Naive thymus-derived CD4-positive, alpha-beta T cell (primary cell): ENCODE measurements around the gene NOM1. TPM values are rescaled to one million over a fixed set of nuclear protein-coding genes. Genes with fewer than 3 reads are reported as not detected.
"Not testable (repeated sequence)": the region's sequence is repeated elsewhere in the genome, so short reads cannot be mapped to it uniquely, and the experiment has no call there.

ENCODE experiments used
- ATAC-seq: fragments of 150-1000 bp; cut with Tn5 transposase; 2 replicates; pipeline ENCODE4 v1.10.0; 2021; ENCODE audit warnings: mild to moderate bottlenecking, moderate library complexity
- CTCF ChIA-PET: fragments of 350-600 bp; sonication (Branson Sonifier 250); formaldehyde crosslinking; loops from one replicate; lab custom pipeline; 2021; ENCODE audit warnings: antibody characterized with exemption; lab: Charles Lee
- POLR2A ChIA-PET: fragments of 350-600 bp; sonication (Branson Sonifier 250); formaldehyde crosslinking; loops from one replicate; lab custom pipeline; 2021; ENCODE audit warnings: antibody characterized with exemption, inconsistent platforms; lab: Charles Lee
- DNase-seq, 9 donors: peaks; one replicate each; pipeline versions ENCODE4 v3.0.0 to v3.0.0-alpha.2; 2020 to 2022; ENCODE audit warnings: mixed read lengths in 1 of 9
- H3K27ac ChIP-seq: one replicate; pipeline ENCODE4 v1.7.0; 2013; ENCODE audit warnings: mild to moderate bottlenecking, low read depth, low read length, moderate library complexity
- H3K27me3 ChIP-seq, 2 donors: one replicate each; pipeline ENCODE4 v1.7.0; 2013; ENCODE audit warnings: low read length in 2 of 2, mild to moderate bottlenecking in 2 of 2, moderate library complexity in 2 of 2; ENCODE audit not compliant: control insufficient read depth in 2 of 2, insufficient read depth in 2 of 2
- H3K36me3 ChIP-seq, 3 experiments: 1 replicate in 2 of 3; 2 replicates in 1 of 3; pipeline ENCODE4 v1.7.0; 2013; ENCODE audit warnings: low read length in 3 of 3, mild to moderate bottlenecking in 3 of 3, moderate library complexity in 1 of 3; ENCODE audit not compliant: insufficient read depth in 3 of 3, control insufficient read depth in 2 of 3
- H3K4me1 ChIP-seq, 2 donors: one replicate each; pipeline ENCODE4 v1.7.0; 2013; ENCODE audit warnings: low read length in 2 of 2, mild to moderate bottlenecking in 2 of 2, moderate library complexity in 1 of 2; ENCODE audit not compliant: control insufficient read depth in 2 of 2, insufficient read depth in 2 of 2
- H3K4me3 ChIP-seq: 2 replicates; pipeline ENCODE4 v1.7.0; 2013; ENCODE audit warnings: mild to moderate bottlenecking, low read length
- H3K9me3 ChIP-seq, 3 experiments: 1 replicate in 2 of 3; 2 replicates in 1 of 3; pipeline ENCODE4 v1.7.0; 2013; ENCODE audit warnings: low read length in 3 of 3; ENCODE audit not compliant: control insufficient read depth in 2 of 3
- H3K27ac Mint-ChIP-seq, 9 donors: one replicate each; pipeline ENCODE4 v1.8.0; 2020 to 2022; ENCODE audit warnings: mixed read lengths in 9 of 9, mild to moderate bottlenecking in 8 of 9, moderate library complexity in 5 of 9, inconsistent platforms in 2 of 9
- H3K27me3 Mint-ChIP-seq, 5 donors: one replicate each; pipeline ENCODE4 v1.8.0; 2021 to 2022; ENCODE audit warnings: mixed read lengths in 5 of 5, mild to moderate bottlenecking in 1 of 5
- H3K36me3 Mint-ChIP-seq, 5 donors: one replicate each; pipeline ENCODE4 v1.8.0; 2020 to 2022; ENCODE audit warnings: mixed read lengths in 5 of 5, mild to moderate bottlenecking in 3 of 5, inconsistent platforms in 1 of 5
- H3K4me1 Mint-ChIP-seq, 7 donors: one replicate each; pipeline ENCODE4 v1.8.0; 2020 to 2022; ENCODE audit warnings: mixed read lengths in 7 of 7, mild to moderate bottlenecking in 3 of 7, inconsistent platforms in 1 of 7
- H3K4me3 Mint-ChIP-seq, 10 donors: one replicate each; pipeline ENCODE4 v1.8.0; 2020 to 2022; ENCODE audit warnings: mild to moderate bottlenecking in 10 of 10, mixed read lengths in 10 of 10, moderate library complexity in 6 of 10, inconsistent platforms in 2 of 10
- H3K9me3 Mint-ChIP-seq, 11 donors: one replicate each; pipeline ENCODE4 v1.8.0; 2020 to 2022; ENCODE audit warnings: mixed read lengths in 11 of 11, mild to moderate bottlenecking in 4 of 11, inconsistent platforms in 1 of 11, moderate library complexity in 1 of 11
- intact Hi-C, 2 donors: fragments of 100-400 bp; cut with micrococcal nuclease; formaldehyde crosslinking; loops; one replicate each; pipeline ENCODE4 v1.15.1; 2023
- polyA plus RNA-seq, 2 donors: library from polyadenylated mRNA; unstranded; fragments of 300-500 nt; fragmentation: Illumina TruSeq; gene quantifications; one replicate each; pipeline ENCODE4 v1.2.3, GENCODE V29; 2021
- total RNA-seq, 6 experiments: library from RNA in 5 of 6; stranded (reverse) in 5 of 6; gene quantifications; 1 replicate in 5 of 6; 2 replicates in 1 of 6; pipeline ENCODE4 v1.2.3 and lab custom pipeline; 2021 to 2026

NOM1 gene
- total and polyA plus RNA-seq, 7 experiments from 2014 or later: 4.2 to 40.7 (median 32.6) TPM

DNA sequence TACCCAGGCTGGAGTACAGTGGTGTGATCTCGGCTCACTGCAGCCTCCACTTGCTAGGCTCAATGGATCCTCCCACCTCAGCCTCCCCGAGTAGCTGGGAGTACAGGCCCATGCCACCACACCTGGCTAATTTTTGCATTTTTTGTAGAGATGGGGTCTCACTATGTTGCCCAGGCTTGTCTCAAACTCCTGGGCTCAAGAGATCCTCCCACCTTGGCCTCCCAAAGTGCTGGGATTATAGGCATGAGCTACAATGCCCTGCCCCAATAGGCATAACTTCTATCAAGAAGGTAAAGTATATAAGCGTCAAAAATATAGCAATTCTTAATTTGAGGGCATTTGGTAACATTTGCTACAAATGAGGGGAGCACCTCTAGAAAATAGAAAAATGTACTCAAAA is 12.7 kb upstream of the NOM1 start:
- H3K9me3 ChIP-seq, H3K27me3 ChIP-seq, H3K27ac Mint-ChIP-seq, H3K4me1 ChIP-seq, H3K9me3 Mint-ChIP-seq, H3K4me3 ChIP-seq, ATAC-seq, H3K4me1 Mint-ChIP-seq, H3K36me3 ChIP-seq, H3K4me3 Mint-ChIP-seq, POLR2A ChIA-PET, H3K27ac ChIP-seq, DNase-seq, H3K36me3 Mint-ChIP-seq, intact Hi-C loops, CTCF ChIA-PET: not testable (repeated sequence)
- H3K27me3 Mint-ChIP-seq: peaks cover 0 to 15% (median 7%) of the 10 kb centered on the region in 5 donors

- H3K4me1 ChIP-seq: no peaks in the 10 kb centered on the region
- ChIA-PET POLR2A (no interaction called here), CTCF (no interaction called here)
- ATAC-seq (no peak), DNase-seq (no peak)
- Mint-ChIP-seq H3K27ac (no peak overlapping the region), H3K9me3 (peaks cover 0 to 10% (median 0%) of the 10 kb centered on the region in 11 donors), H3K4me3 (no peak overlapping the region), H3K4me1 (peaks cover 0 to 11% (median 0%) of the 10 kb centered on the region in 7 donors), H3K36me3 (peaks cover 0 to 8% (median 0%) of the 10 kb centered on the region in 5 donors), H3K27me3 (peaks cover 23 to 30% (median 27%) of the 10 kb centered on the region in 5 donors)
- no peak overlapping the region for H3K27ac ChIP-seq
- no peaks in the 10 kb centered on the region for H3K27me3 ChIP-seq
- no peak overlapping the region for H3K4me3 ChIP-seq
- H3K36me3 ChIP-seq: no peaks in the 10 kb centered on the region
- H3K9me3 ChIP-seq: no peaks in the 10 kb centered on the region
- intact Hi-C loops: no loop called here
Observed at GRCh38 chr7:156940421-156941122, 8.9 kb upstream of the NOM1 start.

- H3K4me1 Mint-ChIP-seq: peaks cover 0 to 11% (median 0%) of the 10 kb centered on the region in 7 donors
- Histone ChIP-seq H3K9me3 (no peaks in the 10 kb centered on the region), H3K36me3 (no peaks in the 10 kb centered on the region), H3K27ac (no peak overlapping the region), H3K27me3 (no peaks in the 10 kb centered on the region), H3K4me1 (no peaks in the 10 kb centered on the region), H3K4me3 (no peak overlapping the region)
- peaks cover 0 to 10% (median 0%) of the 10 kb centered on the region in 11 donors for H3K9me3 Mint-ChIP-seq
- no peak overlapping the region for H3K27ac Mint-ChIP-seq
- intact Hi-C loops: no loop called here
- peaks cover 23 to 34% (median 27%) of the 10 kb centered on the region in 5 donors for H3K27me3 Mint-ChIP-seq
- ChIA-PET POLR2A (no interaction called here), CTCF (no interaction called here)
- DNase-seq: no peak
- no peak for ATAC-seq
- H3K4me3 Mint-ChIP-seq: no peak overlapping the region
- H3K36me3 Mint-ChIP-seq: peaks cover 0 to 8% (median 0%) of the 10 kb centered on the region in 5 donors
Observed at GRCh38 chr7:156941393-156942182, 7.9 kb upstream of the NOM1 start.

DNA sequence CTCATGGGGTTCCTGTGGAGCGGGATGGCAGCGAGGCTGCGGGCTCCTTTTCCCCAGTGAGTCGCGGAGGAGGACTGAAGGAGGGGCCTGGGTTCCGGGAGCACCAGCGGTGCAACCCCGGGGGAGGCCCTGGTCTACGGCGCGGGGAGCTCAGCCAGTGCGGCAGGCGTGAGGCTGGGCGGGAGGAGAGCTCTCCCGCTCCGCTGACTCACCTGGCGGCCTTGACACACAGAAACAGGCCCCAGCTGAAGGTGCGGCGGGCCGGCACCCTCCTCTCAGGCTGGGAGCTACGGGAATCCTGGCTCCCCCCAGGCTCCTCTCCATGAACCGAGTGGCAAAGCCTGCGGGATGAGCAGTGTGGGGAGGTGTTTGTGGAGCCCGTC is 6.8 kb upstream of the NOM1 start:
- H3K27ac ChIP-seq: no peak overlapping the region
- ChIA-PET POLR2A (no interaction called here), CTCF (no interaction called here)
- Mint-ChIP-seq H3K9me3 (peaks cover 0 to 10% (median 0%) of the 10 kb centered on the region in 11 donors), H3K4me3 (peak overlapping the region in 5 of 10 donors; percentile 12 to 74 (median 38)), H3K27me3 (peaks cover 20 to 41% (median 25%) of the 10 kb centered on the region in 5 donors), H3K27ac (no peak overlapping the region), H3K36me3 (peaks cover 0 to 8% (median 0%) of the 10 kb centered on the region in 5 donors), H3K4me1 (peaks cover 0 to 18% (median 2%) of the 10 kb centered on the region in 7 donors)
- H3K4me1 ChIP-seq: no peaks in the 10 kb centered on the region
- ATAC-seq (peak; percentile 36), DNase-seq (no peak)
- intact Hi-C loops: no loop called here
- H3K9me3 ChIP-seq: no peaks in the 10 kb centered on the region
- no peaks in the 10 kb centered on the region for H3K27me3 ChIP-seq
- H3K36me3 ChIP-seq: no peaks in the 10 kb centered on the region
- no peak overlapping the region for H3K4me3 ChIP-seq

DNA sequence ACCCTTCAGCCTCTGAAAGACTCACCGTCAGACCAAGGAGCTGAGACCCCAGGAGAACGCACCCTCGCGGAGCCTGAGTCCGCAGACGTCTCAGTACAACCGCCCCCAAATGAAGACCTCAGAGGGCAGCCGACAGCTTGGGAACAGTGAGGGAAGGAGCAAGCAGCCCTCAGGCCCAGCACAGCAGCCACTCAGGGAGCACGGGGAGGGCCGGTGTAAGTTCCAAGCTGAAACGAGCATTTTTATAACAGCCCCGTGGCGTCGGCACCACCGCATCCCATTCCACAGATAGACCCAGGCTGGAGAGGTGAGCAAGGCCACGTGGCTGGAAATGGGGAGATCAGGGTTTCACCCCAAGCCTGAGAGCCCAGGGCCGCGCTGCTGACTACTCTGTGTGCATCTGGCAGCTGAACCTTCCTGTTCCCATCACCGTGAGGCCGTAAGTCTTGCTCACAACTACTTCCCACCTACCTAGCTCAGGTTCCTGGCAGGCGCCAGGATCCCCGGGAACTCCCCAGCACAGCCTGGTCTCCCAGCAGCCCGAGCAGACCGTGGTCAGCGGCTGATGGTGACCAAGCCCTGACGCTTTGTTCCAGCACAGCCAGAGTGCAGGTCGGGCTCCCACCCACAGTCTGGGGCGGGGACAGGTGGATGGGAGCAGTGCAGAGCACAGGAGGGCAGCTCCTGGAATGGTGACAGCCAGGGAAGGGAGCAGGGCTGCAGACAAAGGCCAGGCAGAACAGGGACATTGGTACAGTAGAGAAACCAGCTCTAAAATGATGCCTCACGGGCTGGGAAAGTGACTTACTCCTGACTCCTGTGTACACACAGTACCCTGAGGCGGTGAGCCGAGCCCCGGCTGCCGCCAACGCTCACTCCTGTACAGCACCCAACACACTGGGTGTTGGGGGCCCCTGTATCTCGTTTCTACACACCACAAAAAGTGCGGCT is 6.1 kb upstream of the NOM1 start:
- no peak overlapping the region for H3K4me3 ChIP-seq
- ATAC-seq: peak; percentile 48
- peaks cover 0 to 8% (median 0%) of the 10 kb centered on the region in 5 donors for H3K36me3 Mint-ChIP-seq
- peak overlapping the region in 1 of 9 donors; percentile 46 for H3K27ac Mint-ChIP-seq
- H3K4me1 Mint-ChIP-seq: peaks cover 0 to 19% (median 2%) of the 10 kb centered on the region in 7 donors
- no peaks in the 10 kb centered on the region for H3K27me3 ChIP-seq
- H3K27me3 Mint-ChIP-seq: peaks cover 16 to 43% (median 23%) of the 10 kb centered on the region in 5 donors
- CTCF ChIA-PET: no interaction called here
- POLR2A ChIA-PET: no interaction called here
- peak in 1 of 9 donors; percentile 1 for DNase-seq
- peak overlapping the region in 6 of 10 donors; percentile 9 to 74 (median 38) for H3K4me3 Mint-ChIP-seq
- H3K9me3 ChIP-seq: no peaks in the 10 kb centered on the region
- no peaks in the 10 kb centered on the region for H3K4me1 ChIP-seq
- H3K36me3 ChIP-seq: no peaks in the 10 kb centered on the region
- H3K27ac ChIP-seq: no peak overlapping the region
- intact Hi-C loops: no loop called here
- peaks cover 0 to 10% (median 0%) of the 10 kb centered on the region in 11 donors for H3K9me3 Mint-ChIP-seq

- H3K9me3 ChIP-seq: no peaks in the 10 kb centered on the region
- Mint-ChIP-seq H3K27ac (peak overlapping the region in 1 of 9 donors; percentile 62), H3K27me3 (peaks cover 16 to 43% (median 23%) of the 10 kb centered on the region in 5 donors), H3K9me3 (peaks cover 0 to 10% (median 0%) of the 10 kb centered on the region in 11 donors), H3K4me1 (peaks cover 0 to 19% (median 2%) of the 10 kb centered on the region in 7 donors), H3K4me3 (no peak overlapping the region), H3K36me3 (peaks cover 0 to 8% (median 0%) of the 10 kb centered on the region in 5 donors)
- H3K27me3 ChIP-seq: no peaks in the 10 kb centered on the region
- peaks cover 0 to 3% (median 0%) of the 10 kb centered on the region in 3 experiments for H3K36me3 ChIP-seq
- no peak overlapping the region for H3K27ac ChIP-seq
- ATAC-seq: no peak
- no peak overlapping the region for H3K4me3 ChIP-seq
- H3K4me1 ChIP-seq: no peaks in the 10 kb centered on the region
- CTCF ChIA-PET: no interaction called here
- POLR2A ChIA-PET: no interaction called here
- intact Hi-C loops: loop anchor here in 1 of 2 donors (5.0 kb wide), 1 partner anchor 38 kb away; no protein-coding TSS in a partner anchor
- no peak for DNase-seq
Observed at GRCh38 chr7:156944876-156945275, 4.6 kb upstream of the NOM1 start.
